ENCODE data around the gene TXNDC17. TPM values are rescaled to one million over a fixed set of nuclear protein-coding genes. Genes with fewer than 3 reads are reported as not detected.

Gene TXNDC17
- total and polyA plus RNA-seq, 9 of the 15 experiments (the other 6 are each of a cell fraction or from before 2014, with no cell fraction given): 108 to 759 (median 179) TPM

- no peak for TF ChIP-seq HMGN3 (IDR thresholded peaks at IDR 0.05; ENCODE audit: borderline replicate concordance, extremely low read depth, insufficient read length, low read depth, low read length)
- TF ChIP-seq RFX7 (CRISPR knock-in tag; IDR thresholded peaks at IDR 0.05): no peak
- TF ChIP-seq ZNF184 (CRISPR knock-in tag; IDR thresholded peaks at IDR 0.05): no peak
- TF ChIP-seq GTF2B (IDR thresholded peaks at IDR 0.05; ENCODE audit: extremely low read depth, insufficient read length): no peak
Observed at GRCh38 chr17:6602141-6602540, 38.7 kb upstream of the TXNDC17 start (continued).

GRCh38 chr17:6603744-6604325 lies 37.0 kb upstream of the TXNDC17 start:
- H3K4me1 ChIP-seq (replicated peaks in 1 of 2; ENCODE audit: control insufficient read depth in 2 of 2, insufficient read depth in 2 of 2, low read length in 2 of 2): peaks cover 0 to 12% of the 10 kb centered on the region in 2 experiments; a peak in 2 of 5 replicates
- FAIRE-seq (no peak), ATAC-seq (no peak), DNase-seq (ENCODE audit: extremely low read depth in 1 of 4, low spot score in 3 of 4) (no peak)
- H3K36me3 ChIP-seq (ENCODE audit: control insufficient read depth, insufficient read depth, low read length): peaks cover 51% of the 10 kb centered on the region; the same call in 1 of the 3 replicates
- no peak overlapping the region for H3K9ac ChIP-seq (ENCODE audit: insufficient read depth in 1 of 2, low read depth in 2 of 2, low read length in 2 of 2)
- H3K27ac ChIP-seq (ENCODE audit: extremely low read depth, low read depth, low read length): no peak overlapping the region
- no TSS peak for BruUV-seq (replicated peaks)
- intact Hi-C loops (cut with micrococcal nuclease): no loop called here
- CTCF ChIA-PET (ENCODE audit: low intra/inter-chr PET ratio): no interaction called here
- no peak overlapping the region for H3K4me3 ChIP-seq
- no peaks in the 10 kb centered on the region for H3K79me2 ChIP-seq (ENCODE audit: control insufficient read depth, insufficient read depth, low read length)
- POLR2A ChIA-PET: no interaction called here
- H3K27me3 ChIP-seq (ENCODE audit: control insufficient read depth in 2 of 2, insufficient read depth in 2 of 2, low read length in 2 of 2): no peaks in the 10 kb centered on the region
- H3K4me2 ChIP-seq (ENCODE audit: insufficient read depth, low read length): no peak overlapping the region
- in situ Hi-C loops (cut with MboI): no loop called here
- no peaks in the 10 kb centered on the region for H3K9me1 ChIP-seq (ENCODE audit: control insufficient read depth, insufficient read depth, low read length)
- WGBS (ENCODE audit: insufficient coverage, low coverage, missing lambda C conversion rate): 85% methylated on average over 3 of the region's 3 CpGs
- H4K20me1 ChIP-seq (replicated peaks; ENCODE audit: control insufficient read depth, insufficient read depth, low read length): no peaks in the 10 kb centered on the region
- no peaks in the 10 kb centered on the region for H3K9me3 ChIP-seq (replicated peaks; ENCODE audit: control insufficient read depth, insufficient read depth, low read depth, low read length)
- H2AFZ ChIP-seq (ENCODE audit: low read depth, low read length): no peak overlapping the region
- no peak for TF ChIP-seq SIX5 (IDR thresholded peaks at IDR 0.05; ENCODE audit: borderline replicate concordance in 1 of 2, insufficient read depth in 1 of 2, low read depth in 1 of 2, low read length in 2 of 2)
- TF ChIP-seq YBX1 (IDR thresholded peaks at IDR 0.05): no peak
- no peak for TF ChIP-seq PHF21A (IDR thresholded peaks at IDR 0.05; ENCODE audit: borderline replicate concordance, low read depth)
- TF ChIP-seq HES1 (IDR thresholded peaks at IDR 0.05; ENCODE audit: low read depth): no peak
- no peak for TF ChIP-seq MCM3 (IDR thresholded peaks at IDR 0.05)
- no peak for TF ChIP-seq CBX3 (IDR thresholded peaks at IDR 0.05; ENCODE audit: borderline replicate concordance in 1 of 2, low read length in 2 of 2)
- TF ChIP-seq CREBBP (IDR thresholded peaks at IDR 0.05; ENCODE audit: low read depth, low read length): no peak
- no peak for TF ChIP-seq ZBED1 (IDR thresholded peaks at IDR 0.05)
- TF ChIP-seq HLTF (IDR thresholded peaks at IDR 0.05): no peak
- TF ChIP-seq RBM34 (IDR thresholded peaks at IDR 0.05; ENCODE audit: borderline replicate concordance, insufficient read depth, low read length): no peak
- TF ChIP-seq PYGO2 (tag; IDR thresholded peaks at IDR 0.05): no peak
- TF ChIP-seq MEIS2 (IDR thresholded peaks at IDR 0.05; ENCODE audit: partially characterized antibody): no peak
- TF ChIP-seq IFI16 (CRISPR knock-in tag; IDR thresholded peaks at IDR 0.05): no peak
- TF ChIP-seq EGR1 (conservative IDR thresholded peaks at IDR 0.05): no peak
- no peak for TF ChIP-seq ZNF398 (CRISPR knock-in tag; IDR thresholded peaks at IDR 0.05)
- no peak for TF ChIP-seq TCFL5 (CRISPR knock-in tag; conservative IDR thresholded peaks at IDR 0.05)
- no peak for TF ChIP-seq ZNF586 (CRISPR knock-in tag; conservative IDR thresholded peaks at IDR 0.05)

All from K562 (cell line).